Measurements from ENCODE around the gene MS4A1.
"Not testable (repeated sequence)": the region's sequence is repeated elsewhere in the genome, so short reads cannot be mapped to it uniquely, and the experiment has no call there.

MS4A1 gene

GRCh38 chr11:60482361-60482760 is 26.7 kb downstream of the MS4A1 start:
- no peak for TF ChIP-seq ZNF274 (IDR thresholded peaks at IDR 0.05; ENCODE audit: low read depth, low read length)

DNA sequence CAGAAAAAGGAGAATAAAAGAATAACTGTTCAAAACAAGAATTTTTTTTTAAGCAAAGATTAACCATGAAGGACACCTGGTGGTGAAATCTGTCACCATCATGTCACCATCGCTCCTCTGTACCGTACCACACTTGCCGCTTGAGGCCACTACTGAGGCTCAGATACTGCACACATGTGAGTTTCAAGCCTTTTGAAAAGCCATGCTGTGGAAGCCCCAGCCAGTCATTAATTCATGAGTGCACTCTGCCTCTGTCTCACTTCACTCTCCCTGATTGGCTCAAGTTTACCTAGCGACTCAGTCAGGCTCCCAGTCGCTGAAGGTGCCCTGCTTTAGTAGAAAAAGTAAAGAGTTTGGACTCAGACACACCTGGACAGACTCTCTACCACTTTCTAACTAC is 30.3 kb downstream of the MS4A1 start:
- TF ChIP-seq ZNF274 (IDR thresholded peaks at IDR 0.05; ENCODE audit: low read depth, low read length), result no peak
- no peak overlapping the region for H3K4me3 ChIP-seq (ENCODE audit: low read length)

More at GRCh38 chr11:60482361-60482760, 26.7 kb downstream of the MS4A1 start:
- no peak overlapping the region for H3K4me3 ChIP-seq (ENCODE audit: low read length)

DNA sequence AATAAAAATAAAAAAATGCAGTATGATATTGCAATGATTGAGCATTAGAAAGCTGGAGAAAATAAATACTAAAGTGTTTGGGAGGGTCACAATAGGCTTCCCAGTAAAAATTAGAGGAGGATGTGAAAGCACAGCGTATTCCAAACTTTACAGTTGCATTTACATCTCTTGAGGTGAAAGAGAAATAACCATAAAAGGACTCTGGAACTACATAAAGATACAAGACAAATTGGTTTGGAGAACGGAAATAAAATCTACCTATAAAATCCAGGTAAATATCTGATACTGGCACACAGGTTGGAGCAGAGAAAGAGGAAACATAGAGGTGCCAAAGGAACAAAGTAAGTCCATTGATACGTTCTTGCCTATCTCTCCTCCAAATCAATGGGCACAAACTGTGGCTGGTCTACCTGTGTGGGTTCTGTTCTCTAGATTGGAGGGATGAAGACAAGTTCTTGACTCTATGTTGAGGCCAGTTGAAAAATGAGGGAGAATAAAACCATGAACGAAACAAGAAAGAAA is 36.9 kb downstream of the MS4A1 start, which contains the start of gene MS4A12:
Gene MS4A12 (plus strand): TSS at position 291 of the 522 bp plus-strand sequence. CDS start 4,541 bp downstream, outside the sequence.
- no peak for TF ChIP-seq ZNF274 (IDR thresholded peaks at IDR 0.05; ENCODE audit: low read depth, low read length)
- H3K4me3 ChIP-seq (ENCODE audit: low read length), result no peak within 1 kb of the TSS

DNA sequence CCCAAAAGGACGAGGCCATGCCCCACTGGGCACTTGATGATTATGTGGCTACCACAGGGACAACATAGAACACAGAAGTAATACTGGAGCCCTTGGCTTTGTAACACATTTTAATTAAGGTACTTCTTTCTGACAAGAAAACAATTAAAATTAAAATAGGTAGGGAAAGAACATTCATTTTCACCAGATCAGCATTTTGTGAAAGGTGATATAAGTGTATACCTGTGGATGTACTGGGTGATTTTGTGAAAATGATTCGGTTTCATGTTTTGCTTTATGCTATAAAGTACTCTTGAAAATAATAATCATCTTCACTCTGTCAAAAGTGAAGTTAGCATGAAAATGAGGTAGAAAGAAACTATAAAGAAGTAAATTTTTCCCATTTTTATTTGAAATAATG is 37.8 kb downstream of the MS4A1 start:
- H3K4me3 ChIP-seq (ENCODE audit: low read length), result no peak overlapping the region
- TF ChIP-seq ZNF274 (IDR thresholded peaks at IDR 0.05; ENCODE audit: low read depth, low read length), result no peak

GRCh38 chr11:60498399-60498798 is 42.8 kb downstream of the MS4A1 start:
- TF ChIP-seq ZNF274 (IDR thresholded peaks at IDR 0.05; ENCODE audit: low read depth, low read length), result no peak
- no peak overlapping the region for H3K4me3 ChIP-seq (ENCODE audit: low read length)

DNA sequence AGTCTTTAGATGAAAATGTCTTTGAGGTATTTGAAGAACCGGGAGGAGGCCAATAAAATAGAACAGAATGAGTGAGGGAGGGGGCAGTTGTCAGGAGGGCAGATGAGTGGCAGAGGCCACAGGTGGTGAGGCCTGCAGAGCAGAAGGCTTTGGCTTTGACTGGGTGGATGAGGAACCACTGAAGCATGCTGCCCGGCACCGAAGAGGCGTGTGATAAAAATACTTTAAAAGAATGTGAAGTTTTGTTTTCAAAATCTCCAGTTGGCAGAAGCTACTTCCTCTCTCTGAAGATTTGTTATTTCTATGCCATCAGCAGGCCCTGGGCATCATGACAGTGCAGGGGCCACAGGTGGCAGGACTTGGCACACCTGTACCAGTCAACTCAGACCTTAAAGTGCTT is 43.2 kb downstream of the MS4A1 start:
- no peak overlapping the region for H3K4me3 ChIP-seq (ENCODE audit: low read length)
- TF ChIP-seq ZNF274 (IDR thresholded peaks at IDR 0.05; ENCODE audit: low read depth, low read length), result no peak

GRCh38 chr11:60500276-60500910 is 44.7 kb downstream of the MS4A1 start:
- H3K4me3 ChIP-seq (ENCODE audit: low read length), result no peak overlapping the region
- TF ChIP-seq ZNF274 (IDR thresholded peaks at IDR 0.05; ENCODE audit: low read depth, low read length), result no peak

DNA sequence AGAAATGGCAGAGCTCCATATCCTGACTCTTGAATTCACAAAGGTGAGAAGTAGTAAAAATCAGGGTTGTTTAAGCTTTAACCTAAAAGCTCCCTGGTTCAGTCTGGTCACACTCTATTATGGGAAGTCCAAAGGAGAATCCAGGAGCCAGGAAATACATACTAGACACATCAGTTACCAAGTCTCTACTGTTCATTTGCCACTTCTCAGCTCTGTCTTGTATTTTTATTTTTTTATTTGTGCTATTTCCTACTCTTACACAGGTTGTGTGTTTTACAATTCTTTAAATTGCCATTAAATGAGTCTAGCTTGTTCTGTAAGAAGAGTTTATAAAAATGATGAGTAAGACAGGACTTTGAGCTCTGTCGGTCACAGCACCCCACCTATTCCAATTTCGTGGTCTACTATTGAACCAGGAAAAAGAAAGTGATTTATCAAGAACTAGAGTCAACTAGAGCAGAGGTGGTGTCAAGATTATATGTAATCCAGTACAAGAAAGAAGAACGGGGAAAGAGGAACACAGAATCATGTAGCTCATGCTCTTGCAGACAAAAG is 46.7 kb downstream of the MS4A1 start:
- no peak for TF ChIP-seq ZNF274 (IDR thresholded peaks at IDR 0.05; ENCODE audit: low read depth, low read length)
- H3K4me3 ChIP-seq (ENCODE audit: low read length), result no peak overlapping the region

DNA sequence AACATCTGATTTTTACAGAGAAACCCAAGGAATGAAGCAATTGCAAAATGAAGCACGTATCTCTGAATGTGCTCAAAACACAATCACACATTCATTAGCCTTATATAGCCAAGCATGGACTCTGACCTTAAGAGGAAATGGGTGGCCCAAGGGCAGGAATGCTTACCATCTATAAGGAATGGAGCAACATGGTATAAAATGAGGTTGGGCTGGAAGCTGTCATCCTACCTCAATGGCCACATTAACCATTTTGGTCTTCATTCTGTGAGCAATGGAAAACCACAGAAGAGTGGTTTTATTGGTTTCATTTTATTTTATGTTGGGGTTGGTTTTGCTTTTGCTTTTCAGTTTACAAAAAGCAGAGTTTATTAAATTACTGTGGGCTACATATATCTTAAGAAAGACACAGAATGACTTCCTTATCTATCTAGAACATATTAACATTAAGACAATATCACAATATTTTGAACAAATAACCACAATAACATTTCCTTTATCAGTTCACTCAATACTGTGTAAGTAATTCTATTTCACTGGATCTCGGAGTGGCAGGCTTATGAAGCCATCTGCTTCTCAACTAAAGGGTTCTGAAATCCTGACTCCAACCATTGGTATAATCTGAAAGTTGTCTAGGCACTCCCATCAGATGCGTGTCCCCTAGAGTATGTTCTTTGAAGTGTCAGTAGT is 48.7 kb downstream of the MS4A1 start:
- H3K4me3 ChIP-seq (ENCODE audit: low read length), result no peak overlapping the region
- TF ChIP-seq ZNF274 (IDR thresholded peaks at IDR 0.05; ENCODE audit: low read depth, low read length), result no peak

GRCh38 chr11:60509609-60510008 is 54.0 kb downstream of the MS4A1 start:
- not testable (repeated sequence) for H3K4me3 ChIP-seq (ENCODE audit: low read length)

GRCh38 chr11:60510209-60510608 is 54.6 kb downstream of the MS4A1 start:
- H3K4me3 ChIP-seq (ENCODE audit: low read length), result not testable (repeated sequence)

GRCh38 chr11:60511393-60511792 is 55.7 kb downstream of the MS4A1 start:
- TF ChIP-seq ZNF274 (IDR thresholded peaks at IDR 0.05; ENCODE audit: low read depth, low read length), result no peak
- H3K4me3 ChIP-seq (ENCODE audit: low read length), result no peak overlapping the region

GRCh38 chr11:60512651-60513225 is 57.1 kb downstream of the MS4A1 start:
- TF ChIP-seq ZNF274 (IDR thresholded peaks at IDR 0.05; ENCODE audit: low read depth, low read length), result no peak
- H3K4me3 ChIP-seq (ENCODE audit: low read length), result no peak overlapping the region

DNA sequence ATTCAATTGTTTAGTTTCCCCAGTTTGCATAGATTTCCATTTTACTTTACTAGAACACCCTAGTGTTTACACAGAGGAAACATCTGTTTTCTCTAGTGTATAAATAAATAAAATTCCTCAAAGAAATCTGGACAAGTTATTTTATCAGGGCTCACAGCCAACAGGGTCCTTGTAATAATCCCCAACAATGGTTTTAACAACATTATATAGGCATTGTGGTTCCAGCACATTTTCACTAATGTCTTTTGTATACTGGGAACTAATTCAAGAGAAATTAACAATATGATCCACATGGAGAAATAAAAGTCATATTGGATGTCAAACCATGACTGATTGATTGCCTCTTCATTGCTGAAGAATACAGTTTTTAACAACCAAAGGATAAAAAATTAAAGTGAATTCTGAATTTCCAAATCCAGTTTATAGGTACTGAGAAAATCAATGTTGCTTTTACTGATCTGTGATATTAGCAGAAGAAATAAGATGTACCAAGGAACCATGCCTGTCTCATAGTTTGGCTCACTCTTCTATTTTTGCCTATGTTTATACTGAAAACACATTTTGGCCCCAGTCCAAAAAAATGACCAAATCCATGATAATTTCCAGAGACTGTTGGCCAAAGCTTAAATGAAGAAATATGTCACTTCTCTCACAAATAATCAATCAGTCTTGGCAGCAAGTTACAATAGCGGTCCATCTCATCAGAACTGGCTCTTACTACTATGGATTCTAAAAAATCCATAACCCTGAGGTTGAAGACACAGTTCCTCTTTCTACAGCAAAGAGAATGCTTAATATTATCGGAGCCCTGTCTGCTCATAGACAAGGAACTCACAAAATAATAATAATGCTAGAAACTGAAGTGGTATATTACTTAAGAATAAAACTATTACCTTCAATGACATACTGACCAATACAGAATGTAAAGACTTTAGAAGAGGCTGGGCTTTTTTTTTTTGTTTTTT is 58.1 kb downstream of the MS4A1 start:
- H3K4me3 ChIP-seq (ENCODE audit: low read length), result no peak overlapping the region
- no peak for TF ChIP-seq ZNF274 (IDR thresholded peaks at IDR 0.05; ENCODE audit: low read depth, low read length)
